ENCODE measurements around the gene UBTD1.
"Not testable (repeated sequence)": the region's sequence is repeated elsewhere in the genome, so short reads cannot be mapped to it uniquely, and the experiment has no call there.

The UBTD1 gene

DNA sequence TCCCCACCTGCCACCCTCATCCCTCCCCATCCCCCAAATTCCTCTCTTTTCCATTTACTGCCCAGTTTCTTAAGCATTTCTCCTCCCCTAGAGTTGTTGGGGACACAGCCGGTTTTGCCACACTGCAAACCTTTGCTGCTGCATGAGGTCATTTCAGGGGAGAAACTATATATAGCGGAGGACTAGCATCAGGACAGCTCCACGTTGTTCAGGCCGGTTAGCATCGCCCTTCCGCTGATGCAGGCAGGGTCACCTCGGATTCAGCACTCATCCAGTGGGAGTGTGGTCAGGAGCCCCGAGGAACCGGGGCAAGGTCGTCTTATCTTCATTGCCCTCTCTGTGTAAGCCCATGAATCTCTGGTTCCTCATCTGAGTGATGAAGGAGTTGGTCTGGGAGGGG, 15.6 kb downstream of the UBTD1 start:
- DNase-seq (ENCODE audit: low read depth in 3 of 3, low spot score in 1 of 3), result no peak

DNA sequence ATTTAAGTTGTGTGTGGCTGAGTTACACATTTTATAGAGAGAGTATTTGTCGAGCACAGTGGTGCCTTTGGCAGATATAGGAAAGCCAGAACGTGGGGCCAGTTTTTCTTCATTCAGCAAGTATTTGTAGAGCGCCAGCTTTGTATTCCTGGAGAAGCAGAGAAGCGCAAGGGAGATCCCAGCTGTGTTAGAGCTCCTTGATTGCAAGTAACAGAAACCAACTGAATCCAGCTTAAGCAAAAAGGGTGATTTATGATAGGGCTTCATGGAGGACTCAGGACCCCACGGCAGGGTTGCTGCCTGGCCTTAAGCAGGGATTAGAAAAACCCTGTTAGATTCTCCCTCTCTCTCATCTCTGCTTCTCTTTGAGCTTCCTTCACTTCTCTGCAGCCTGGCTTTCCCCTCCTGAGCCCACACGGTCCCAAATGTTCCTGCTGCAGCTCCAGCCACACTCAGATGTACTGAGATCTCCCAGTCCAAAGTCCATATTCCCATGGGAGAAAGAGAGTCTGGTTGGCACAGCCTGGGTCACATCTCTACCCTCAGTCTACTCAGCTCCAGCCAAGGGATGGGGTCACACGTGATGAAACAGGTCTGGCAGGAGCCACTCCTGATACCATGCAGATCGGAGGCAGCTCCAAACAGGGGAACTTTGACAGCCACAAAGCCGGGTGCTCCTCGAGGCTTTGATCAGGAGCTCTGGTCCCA, 16.7 kb downstream of the UBTD1 start:
- DNase-seq (ENCODE audit: low read depth in 3 of 3, low spot score in 1 of 3), result no peak

DNA sequence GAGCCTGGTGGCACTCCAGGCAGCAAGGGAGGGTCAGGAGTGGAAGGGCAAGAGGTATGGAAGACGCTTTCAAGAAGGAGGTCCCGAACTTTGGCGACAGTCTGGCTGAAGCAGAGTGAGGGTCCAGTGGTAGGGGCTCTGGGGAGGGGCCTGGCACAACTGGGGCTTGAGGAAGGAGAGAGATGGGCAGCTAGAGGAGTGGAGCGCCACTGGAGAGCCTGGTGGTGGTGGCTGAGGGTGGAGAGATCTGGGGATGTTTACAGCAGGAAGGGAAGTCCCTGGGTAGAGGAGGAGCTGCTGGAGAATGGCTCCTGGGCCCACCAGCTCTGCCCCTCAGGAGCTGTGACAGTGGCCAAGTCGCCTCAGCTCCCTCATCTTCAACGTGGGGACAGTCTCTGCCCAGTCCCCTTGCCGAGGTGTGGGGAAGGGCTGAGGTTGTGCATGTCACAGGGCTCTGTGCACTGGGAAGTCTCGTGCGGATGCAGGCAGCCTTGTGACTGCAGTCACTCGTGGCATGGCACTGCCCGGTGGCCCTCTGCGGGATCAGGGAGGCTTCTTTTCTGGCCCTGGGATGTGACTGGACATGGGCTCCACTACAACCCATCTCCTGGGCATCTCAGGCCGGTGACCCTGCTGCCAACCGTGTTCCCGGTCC, 18.5 kb downstream of the UBTD1 start:
- no peak for DNase-seq (ENCODE audit: low read depth in 3 of 3, low spot score in 1 of 3)

GRCh38 chr10:97517778-97518300, 19.1 kb downstream of the UBTD1 start:
- DNase-seq (ENCODE audit: low read depth in 3 of 3, low spot score in 1 of 3), result no peak

GRCh38 chr10:97518301-97519043, 19.7 kb downstream of the UBTD1 start:
- DNase-seq (ENCODE audit: low read depth in 3 of 3, low spot score in 1 of 3), result no peak

- DNase-seq (ENCODE audit: low read depth in 3 of 3, low spot score in 1 of 3), result no peak
Measured at GRCh38 chr10:97519342-97519741, 20.6 kb downstream of the UBTD1 start.

- DNase-seq (ENCODE audit: low read depth in 3 of 3, low spot score in 1 of 3), result no peak
Measured at GRCh38 chr10:97520520-97520919, 21.8 kb downstream of the UBTD1 start.

DNA sequence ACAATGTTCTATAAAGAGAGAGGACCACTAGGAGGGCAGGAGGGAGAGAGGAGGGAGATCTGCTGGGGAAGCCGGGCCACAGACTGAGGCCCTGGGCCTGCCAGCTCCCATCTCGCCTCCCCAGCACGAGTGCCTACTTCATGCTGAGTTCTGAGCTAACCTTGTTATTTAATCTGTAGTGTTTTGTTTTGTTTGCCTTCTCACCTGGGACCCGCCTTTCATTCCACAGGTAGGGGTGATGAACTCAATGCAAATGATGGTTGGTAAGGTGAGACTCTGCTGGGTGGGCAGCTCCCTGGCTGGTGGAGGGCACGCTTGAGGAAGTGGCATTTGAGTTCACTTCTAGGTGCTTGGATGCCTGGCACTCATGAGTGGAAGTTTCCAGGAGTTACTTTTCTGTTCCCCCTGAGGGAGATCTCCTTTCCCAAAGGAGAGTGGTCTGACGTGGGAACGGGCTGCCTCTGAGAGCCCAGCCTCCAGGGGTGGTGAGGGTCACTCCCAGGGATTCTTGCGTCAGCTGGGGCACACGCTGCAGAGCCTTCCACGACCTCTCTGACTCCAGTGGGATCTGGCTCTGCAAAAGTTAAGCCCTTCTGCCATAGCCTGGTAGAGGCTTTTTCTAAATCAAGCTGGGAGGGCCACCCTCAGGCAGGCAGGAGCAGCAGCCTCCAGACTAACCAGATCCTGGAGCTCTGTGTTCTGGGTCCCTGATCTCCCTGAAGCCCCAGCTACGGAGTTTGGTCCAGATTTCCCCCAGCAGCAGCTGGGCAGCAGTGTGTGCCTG, 22.4 kb downstream of the UBTD1 start:
- no peak for DNase-seq (ENCODE audit: low read depth in 3 of 3, low spot score in 1 of 3)

GRCh38 chr10:97522071-97522470, 23.3 kb downstream of the UBTD1 start:
- DNase-seq (ENCODE audit: low read depth in 3 of 3, low spot score in 1 of 3), result no peak

- DNase-seq (ENCODE audit: low read depth in 3 of 3, low spot score in 1 of 3), result no peak
Measured at GRCh38 chr10:97522937-97523336, 24.2 kb downstream of the UBTD1 start.

DNA sequence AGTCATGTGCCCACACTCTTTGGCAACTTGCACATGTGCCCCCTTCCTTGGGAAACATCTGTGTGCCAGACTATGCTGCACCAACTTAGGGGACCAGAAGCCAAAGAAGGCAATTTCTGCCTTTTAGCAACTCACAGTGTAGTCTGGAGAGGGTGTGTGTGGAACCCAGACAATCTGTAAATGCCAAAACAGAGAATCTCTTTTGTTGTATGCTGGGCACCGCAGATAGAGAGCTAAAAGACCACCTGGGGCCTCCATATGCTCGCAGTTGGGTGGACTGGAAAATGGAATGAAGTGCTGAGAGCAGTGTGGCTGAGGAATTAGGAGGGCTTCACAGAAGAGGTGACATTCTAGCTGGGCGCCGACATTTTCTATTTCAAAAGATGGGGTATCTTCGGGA, 26.4 kb downstream of the UBTD1 start:
- no peak for DNase-seq (ENCODE audit: low read depth in 3 of 3, low spot score in 1 of 3)

DNA sequence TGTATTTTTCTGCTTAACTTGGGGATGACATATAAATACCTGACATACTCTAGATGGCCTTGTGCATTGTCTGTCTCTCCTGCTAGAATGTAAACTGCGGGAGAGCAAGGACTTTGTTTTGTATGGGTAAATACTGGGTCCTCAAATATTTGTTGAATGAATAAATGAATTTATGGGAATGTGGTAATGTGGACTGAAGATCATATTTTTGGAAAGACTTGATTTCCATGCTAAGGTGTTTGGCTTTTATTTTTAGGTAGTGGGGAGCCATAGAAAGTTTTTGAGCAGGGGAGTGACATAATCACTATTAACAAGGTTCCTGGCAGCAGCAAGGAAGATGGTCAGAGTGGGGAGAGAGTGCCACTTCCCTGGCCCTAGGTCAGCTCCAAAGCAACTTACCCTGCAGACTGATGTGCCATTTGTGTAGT, 27.0 kb downstream of the UBTD1 start:
- no peak for DNase-seq (ENCODE audit: low read depth in 3 of 3, low spot score in 1 of 3)

DNA sequence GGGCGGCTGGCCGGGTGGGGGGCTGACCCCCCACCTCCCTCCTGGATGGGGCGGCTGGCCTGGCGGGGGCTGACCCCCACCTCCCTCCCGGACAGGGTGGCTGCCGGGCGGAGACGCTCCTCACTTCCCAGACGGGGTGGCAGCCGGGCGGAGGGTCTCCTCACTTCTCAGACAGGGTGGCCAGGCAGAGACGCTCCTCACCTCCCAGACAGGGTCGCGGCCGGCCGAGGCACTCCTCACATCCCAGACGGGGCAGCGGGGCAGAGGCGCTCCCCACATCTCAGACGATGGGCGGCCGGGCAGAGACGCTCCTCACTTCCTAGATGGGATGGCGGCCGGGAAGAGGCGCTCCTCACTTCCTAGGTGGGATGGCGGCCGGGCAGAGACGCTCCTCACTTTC, 30.2 kb downstream of the UBTD1 start:
- DNase-seq (ENCODE audit: low read depth in 3 of 3, low spot score in 1 of 3), result not testable (repeated sequence)

DNA sequence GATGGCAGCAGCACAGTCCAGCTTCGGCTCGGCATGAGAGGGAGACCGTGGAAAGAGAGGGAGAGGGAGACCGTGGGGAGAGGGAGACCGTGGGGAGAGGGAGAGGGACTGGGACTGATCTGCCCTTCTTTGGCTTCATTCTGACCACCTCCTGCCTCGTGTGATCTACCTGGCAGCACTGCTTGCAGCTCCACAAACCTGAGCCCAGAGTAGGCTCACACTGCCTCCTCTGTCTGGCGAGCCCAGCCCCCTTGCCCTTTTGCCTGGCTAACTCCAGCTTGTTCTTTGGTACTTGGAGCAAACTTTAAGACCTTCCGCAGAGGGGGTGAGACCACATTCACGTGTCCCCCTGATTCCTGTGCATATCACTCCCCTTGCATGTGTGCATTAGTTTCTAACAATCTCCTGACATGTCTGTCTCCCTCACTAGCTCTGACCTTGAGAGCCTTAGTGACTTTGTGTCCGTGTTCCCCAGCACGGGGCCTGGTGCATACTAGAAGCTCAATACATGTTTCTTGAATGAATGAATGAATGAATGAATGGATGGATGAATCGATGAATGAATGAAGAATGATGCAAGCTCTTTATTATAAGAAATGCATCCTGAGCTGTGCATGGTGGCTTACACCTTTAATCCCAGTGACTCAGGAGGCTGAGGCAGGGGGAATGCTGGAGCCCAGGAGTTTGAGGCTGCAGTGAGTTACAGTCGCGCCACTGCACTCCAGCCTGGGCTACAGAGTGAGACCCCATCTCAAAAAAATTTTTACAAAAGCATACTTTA, 31.2 kb downstream of the UBTD1 start:
- DNase-seq (ENCODE audit: low read depth in 3 of 3, low spot score in 1 of 3), result no peak

- no peak for DNase-seq (ENCODE audit: low read depth in 3 of 3, low spot score in 1 of 3)
Measured at GRCh38 chr10:97531401-97531986, 32.8 kb downstream of the UBTD1 start.

- no peak for DNase-seq (ENCODE audit: low read depth in 3 of 3, low spot score in 1 of 3)
Measured at GRCh38 chr10:97532935-97533671, 34.4 kb downstream of the UBTD1 start.

GRCh38 chr10:97533888-97534287, 35.2 kb downstream of the UBTD1 start:
- DNase-seq (ENCODE audit: low read depth in 3 of 3, low spot score in 1 of 3), result no peak

DNA sequence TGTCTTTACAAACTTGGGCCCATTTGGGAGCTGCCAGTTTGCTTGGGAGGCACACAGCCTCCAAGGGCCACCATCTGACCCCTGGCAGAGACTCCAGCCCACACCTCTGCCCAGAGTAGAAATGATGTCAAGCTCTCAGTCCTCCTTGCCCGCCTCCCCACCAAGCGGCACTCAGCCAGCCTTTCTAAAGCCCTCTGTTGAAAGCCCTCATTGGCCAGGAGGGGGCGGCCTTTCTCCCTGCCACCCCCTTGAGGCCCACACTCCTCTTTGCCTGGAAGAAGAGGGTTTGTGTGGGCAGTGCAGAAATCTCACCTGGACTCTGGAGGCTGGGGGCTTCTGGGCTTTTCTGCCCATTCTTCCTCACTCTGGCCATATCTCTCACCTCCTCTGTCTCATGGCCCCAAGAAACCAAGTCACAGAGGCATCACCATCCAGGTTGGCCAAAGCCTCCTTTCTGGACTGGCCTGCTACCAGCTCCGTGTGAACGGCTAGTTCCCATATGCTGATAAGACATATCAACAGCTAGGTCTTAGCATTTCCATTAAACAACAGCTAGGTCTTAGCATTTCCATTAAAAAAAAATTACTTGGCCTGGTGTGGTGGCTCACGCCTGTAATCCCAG, 36.1 kb downstream of the UBTD1 start:
- peak in 1 of 3 donors; percentile 25 for DNase-seq (ENCODE audit: low read depth in 3 of 3, low spot score in 1 of 3)
